Measurements from ENCODE around the gene CHL1. TPM values are rescaled to one million over a fixed set of nuclear protein-coding genes. Genes with fewer than 3 reads are reported as not detected.

CHL1 gene
- total RNA-seq, 1 experiment from 2014 or later: 5.5 TPM

DNA sequence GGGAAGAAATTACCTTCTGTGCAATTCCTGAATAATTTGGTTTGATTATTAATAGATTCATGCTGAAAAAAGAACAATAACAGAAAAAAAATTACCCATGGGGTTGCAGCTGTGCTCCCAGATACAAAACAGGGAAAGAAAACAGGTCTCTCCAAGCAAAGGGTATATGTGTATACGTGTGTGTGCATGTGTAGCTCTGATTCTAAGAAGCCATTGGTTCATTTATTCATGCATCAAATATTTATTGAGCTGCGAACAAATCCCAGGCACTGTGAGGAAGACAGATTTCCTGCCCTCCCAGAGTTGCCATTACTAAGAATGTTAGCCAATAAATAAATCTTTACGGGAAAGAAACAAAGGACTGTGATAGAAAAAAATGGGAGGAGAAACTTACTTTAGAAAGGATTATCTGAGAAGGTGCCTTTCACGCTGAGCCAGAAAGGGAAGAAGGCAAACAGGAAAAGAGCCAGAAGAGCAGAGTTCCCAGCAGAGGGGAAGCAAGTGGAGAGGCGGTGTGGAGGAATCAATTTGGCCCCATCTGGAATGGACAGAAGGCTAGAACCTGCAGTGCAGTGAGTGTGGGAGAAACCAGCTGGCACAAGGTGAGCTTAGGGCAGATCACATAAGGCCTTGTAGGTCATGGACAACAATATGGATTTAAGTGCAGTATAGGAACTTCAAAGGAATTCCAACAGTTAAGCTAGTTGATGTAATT is 20.7 kb downstream of the CHL1 start:
- in situ Hi-C loops (cut with HindIII; ENCODE audit: low sequenced_read_pairs): no loop called here
- DNase-seq (ENCODE audit: low spot score): peak; percentile 75

DNA sequence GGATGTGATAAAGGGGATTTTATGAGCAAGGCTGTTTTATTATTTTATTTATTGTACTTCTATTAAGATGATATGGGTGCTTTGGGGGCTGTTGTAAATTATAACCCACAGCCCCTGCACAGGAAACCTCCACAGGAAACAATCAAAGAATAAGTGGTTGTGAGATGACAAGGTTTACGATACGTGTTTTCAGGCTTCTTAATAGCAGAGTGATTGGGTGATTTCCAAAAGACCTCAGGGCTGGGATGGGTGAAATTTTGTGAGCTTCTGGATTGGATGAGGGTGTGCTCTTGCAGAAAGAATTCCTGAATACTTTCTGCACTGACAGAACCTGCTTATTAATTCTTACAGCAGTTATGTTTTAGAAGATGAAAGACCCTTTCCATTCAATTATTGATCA is 21.4 kb downstream of the CHL1 start:
- in situ Hi-C loops (cut with HindIII; ENCODE audit: low sequenced_read_pairs): no loop called here

DNA sequence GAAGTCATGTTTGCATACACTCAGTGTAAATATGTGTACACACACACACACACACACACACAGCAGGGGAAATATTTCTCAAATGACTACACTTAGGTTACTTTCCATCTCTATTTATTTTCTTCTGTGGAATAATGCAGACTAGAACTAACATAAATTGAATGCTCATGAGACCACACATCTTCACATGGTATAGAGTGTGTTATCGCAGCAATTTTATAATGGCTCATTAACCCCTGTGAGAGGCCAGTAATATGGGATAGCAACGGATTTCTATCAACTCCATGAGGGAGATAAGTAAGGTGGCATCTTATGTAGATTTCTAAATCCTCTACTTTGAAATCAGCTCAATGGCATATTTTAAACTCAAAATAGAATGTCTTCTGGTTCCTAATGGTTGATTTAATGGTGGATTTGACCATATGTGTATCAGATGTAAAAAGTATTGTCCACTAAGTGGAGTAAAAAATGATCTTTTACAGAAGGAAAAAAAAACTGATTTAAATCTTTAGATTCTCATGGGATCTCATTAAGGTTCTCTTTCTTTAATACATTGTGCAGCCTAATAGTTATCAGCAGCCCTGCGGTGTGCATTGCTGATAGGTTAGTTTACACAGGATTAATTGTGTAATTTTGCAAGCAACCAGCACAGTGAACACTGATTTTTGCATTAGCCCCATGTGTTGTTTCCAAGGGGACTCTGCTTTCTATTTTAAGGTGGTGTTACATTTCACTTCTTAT is 32.0 kb downstream of the CHL1 start:
- DNase-seq (ENCODE audit: low spot score): no peak
- in situ Hi-C loops (cut with HindIII; ENCODE audit: low sequenced_read_pairs): no loop called here

More for the DNA sequence above, 21.4 kb downstream of the CHL1 start:
- no peak for DNase-seq (ENCODE audit: low spot score)

DNA sequence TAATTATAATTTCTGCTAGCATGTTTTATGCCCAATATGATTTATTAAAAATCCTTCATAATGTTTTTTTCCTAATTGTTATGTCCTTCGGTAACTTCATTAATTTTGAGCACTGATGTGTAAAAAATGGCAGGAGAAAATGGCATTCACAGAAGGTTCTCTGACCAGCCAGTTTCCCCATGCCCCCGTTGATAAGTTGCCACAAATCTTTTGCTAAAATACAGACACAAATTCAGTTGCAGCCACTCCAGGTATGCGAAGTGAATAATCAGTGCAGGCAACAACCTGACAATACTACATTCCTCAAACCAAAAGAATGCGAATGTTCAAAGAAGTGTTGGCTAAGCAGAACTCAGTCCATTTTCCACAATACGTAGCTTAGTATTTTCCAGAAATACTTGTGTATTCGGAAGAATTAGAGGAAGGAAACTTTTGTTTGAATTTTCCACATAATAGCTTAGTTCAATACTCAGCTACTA is 32.7 kb downstream of the CHL1 start:
- no peak for DNase-seq (ENCODE audit: low spot score)
- in situ Hi-C loops (cut with HindIII; ENCODE audit: low sequenced_read_pairs): no loop called here

DNA sequence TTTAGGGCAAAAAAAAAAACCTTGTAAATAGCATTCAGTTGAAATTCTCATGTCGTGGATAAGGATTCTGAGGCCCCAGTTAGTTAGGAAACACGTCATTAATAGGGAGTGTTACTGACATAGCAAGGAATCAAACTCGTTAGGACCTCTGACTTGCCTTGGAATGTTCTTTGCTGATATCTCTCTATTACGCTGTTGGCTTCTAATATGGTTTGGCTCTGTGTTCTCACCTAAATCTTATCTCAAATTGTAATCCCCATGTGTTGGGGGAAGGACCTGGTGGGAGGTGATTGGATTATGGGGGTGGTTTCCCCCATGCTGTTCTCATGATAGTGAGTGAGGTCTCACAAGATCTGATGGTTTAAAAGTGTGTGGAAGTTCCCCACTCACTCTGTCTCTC is 40.3 kb downstream of the CHL1 start:
- DNase-seq (ENCODE audit: low spot score): no peak
- in situ Hi-C loops (cut with HindIII; ENCODE audit: low sequenced_read_pairs): no loop called here

DNA sequence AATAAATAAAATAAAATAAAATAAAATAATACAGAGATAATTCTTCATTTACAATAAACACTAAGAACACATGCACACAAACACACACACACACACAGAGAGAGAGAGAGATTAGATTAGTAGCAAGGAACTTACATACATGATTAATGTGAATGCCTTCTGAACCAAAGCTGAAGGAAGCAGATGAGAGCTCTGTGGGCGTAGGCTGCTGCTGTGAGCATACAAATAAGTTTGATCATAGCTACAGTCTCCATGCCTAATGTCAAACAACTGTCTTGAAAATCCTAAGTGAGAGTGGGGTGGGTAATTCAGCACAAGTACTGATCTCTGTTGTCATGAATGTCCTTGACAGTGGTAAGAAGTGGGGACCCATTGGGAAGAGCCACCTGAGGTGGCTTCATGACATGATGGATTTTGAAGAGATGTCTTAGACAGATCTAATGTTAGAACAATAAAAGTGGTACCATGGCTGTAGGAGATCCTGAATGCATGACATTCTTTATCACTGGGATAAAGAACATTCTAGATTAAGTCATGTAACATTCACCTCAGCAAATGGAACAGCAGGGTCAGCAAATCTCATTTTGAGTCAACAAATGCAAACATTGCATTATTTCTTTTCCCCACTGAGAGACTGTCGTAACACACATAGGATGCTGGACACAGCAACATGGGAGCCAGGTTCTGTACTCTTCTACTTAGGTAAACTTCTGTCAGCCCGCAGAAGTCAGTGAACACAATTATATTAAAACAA is 46.2 kb downstream of the CHL1 start:
- in situ Hi-C loops (cut with HindIII; ENCODE audit: low sequenced_read_pairs): no loop called here

DNA sequence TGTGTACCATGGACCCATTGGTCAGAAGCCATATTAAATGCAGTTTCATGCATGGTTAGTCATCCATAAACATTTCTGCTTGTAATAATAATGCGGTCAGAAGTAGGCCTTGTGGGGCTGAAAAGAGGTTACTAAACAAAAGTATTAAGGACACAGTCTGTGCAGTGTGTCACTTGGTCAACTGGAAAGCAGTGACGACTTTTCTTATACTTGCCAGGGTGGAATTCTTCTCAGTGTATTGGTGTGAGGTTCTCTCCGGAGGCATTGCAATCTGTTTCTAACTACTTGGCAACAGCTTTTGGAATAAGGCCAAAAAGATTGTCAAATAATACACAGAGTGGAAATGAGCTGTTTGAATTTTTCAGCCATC is 46.8 kb downstream of the CHL1 start:
- peak; percentile 79 for DNase-seq (ENCODE audit: low spot score)
- in situ Hi-C loops (cut with HindIII; ENCODE audit: low sequenced_read_pairs): no loop called here

More for the DNA sequence above, 46.2 kb downstream of the CHL1 start:
- no peak for DNase-seq (ENCODE audit: low spot score)

DNA sequence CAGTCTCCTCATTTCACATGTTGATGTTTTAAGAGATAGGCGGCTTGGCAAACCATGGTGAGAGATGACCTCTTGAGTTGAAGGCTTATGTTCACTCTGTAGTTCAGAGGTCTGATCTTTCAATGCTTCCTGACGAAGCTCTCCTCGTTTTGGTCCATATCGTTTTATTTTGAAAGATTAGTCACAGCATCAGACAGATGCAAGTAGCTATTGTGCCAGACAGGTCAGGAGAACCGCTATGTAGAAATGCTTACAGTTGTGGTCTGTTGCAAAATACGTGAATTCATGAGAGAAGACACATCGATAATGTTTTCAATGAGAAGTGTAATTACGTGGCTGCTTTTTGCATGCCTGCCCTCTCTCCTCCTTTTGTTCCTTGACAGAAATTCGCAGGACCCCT is 47.5 kb downstream of the CHL1 start:
- peak; percentile 25 for DNase-seq (ENCODE audit: low spot score)
- in situ Hi-C loops (cut with HindIII; ENCODE audit: low sequenced_read_pairs): no loop called here

DNA sequence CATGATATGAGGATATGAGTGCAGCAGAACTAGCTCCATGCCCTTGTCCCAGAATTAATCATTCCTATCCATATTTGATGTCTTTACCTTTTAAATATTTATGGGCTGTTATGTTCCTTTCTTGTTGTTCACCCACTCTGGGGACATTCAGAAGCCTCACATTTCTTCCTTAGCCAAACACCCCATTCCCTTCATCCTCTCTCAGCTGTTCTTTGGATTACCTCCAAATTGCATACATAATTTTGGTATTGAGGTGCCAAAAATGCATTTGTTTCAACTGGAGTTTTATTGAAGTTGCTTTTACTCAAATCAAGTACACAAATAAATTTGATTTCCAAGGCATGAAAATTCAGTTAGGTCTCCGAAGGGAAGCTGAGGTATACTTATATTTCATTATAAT is 51.4 kb downstream of the CHL1 start:
- in situ Hi-C loops (cut with HindIII; ENCODE audit: low sequenced_read_pairs): no loop called here
- DNase-seq (ENCODE audit: low spot score): no peak

DNA sequence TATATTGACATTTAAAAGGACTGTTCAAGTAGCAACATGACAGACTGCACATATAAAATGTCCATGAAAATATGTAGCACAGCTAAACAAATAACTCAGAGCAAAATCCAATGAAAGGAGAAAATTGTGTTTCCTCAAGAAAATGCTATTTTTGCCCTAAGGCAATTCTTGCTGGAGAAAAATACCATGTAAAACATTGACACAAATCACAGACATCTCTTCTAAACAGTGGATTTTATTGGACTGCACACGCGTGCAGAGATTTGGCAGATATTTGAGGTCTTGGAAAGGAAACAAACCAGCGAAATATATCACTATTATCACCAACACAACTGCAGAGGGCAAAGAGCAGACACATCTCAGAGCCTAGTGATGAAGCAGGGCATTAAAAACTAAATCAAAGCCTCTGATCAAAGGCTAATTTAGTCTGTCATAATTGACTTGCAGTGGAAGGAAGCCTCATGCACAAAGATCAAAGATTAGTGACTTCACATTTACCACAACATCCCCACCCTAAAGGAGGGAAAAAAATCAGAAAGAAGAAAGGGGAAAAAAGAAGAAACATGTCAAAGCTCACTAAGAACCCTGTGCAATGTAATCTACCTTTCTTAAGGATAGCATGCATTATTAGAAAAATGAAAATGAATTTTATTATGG is 52.4 kb downstream of the CHL1 start:
- no peak for DNase-seq (ENCODE audit: low spot score)
- in situ Hi-C loops (cut with HindIII; ENCODE audit: low sequenced_read_pairs): no loop called here

DNA sequence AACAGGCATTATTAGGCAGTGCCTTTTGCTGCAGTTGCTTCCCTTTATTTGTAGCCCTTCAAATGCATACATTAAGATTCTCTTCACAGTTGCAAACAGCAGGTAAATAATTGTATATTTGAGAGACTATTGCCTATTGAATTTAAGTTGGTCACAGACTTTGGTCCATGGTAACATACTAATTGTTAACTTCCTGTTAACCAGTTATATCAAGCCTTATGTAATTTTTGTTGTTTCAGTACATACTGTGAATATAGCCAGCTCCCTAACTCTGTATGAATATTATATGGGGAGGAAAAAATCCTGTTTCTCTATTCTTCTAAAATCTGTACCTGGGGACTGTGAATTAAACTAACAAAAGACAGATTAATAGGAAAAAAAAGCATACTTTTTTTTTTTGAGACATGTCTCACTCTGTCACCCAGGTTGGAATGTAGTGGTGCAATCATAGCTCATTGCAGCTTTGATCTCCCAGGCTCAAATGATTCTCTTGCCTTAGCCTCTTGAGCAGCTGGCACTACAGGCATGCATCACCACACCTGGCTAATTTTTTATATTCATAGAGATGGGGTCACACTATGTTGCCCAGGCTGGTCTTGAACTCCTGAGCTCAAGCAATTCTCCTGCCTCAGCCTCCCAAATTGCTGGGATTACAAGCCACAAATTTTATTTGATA is 53.2 kb downstream of the CHL1 start:
- no peak for DNase-seq (ENCODE audit: low spot score)
- in situ Hi-C loops (cut with HindIII; ENCODE audit: low sequenced_read_pairs): no loop called here

DNA sequence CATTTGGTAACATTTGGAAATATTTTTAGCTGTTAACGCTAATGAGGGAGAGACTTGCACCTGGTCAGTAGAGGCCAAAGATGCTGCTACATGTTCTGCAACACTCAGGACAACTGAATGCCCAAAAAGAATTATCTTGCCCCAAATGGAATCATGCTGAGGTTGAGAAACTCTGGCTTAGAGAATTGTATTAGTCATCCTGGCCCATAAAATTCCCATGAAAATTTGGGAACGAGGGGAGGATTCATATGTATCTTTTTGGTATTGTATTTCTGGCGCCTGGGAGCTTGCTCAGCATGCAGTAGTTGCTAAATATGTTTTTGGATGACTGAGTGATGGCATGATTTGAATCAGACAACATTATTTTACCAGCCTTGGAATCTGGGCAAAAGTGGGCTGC is 59.9 kb downstream of the CHL1 start:
- no peak for DNase-seq (ENCODE audit: low spot score)
- in situ Hi-C loops (cut with HindIII; ENCODE audit: low sequenced_read_pairs): no loop called here

DNA sequence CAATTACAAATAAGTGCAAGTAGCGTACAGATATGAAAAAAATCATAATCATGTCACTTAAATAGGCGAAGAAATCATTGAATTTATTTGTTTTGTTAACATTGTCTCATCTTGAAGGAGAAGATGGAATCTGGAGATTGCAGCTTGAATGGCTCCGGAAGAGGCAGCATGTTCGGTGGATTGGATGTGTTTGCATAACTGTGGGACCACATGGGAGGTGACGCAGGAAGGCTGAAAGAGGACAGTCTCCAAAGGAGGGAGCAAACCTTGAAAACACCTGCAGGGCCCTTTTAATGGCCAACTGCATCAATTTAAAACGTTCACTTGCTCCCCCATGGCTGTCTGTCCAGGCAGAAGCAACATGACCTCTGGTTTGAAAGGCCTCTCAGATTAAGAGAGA is 61.3 kb downstream of the CHL1 start:
- no peak for DNase-seq (ENCODE audit: low spot score)
- in situ Hi-C loops (cut with HindIII; ENCODE audit: low sequenced_read_pairs): no loop called here

DNA sequence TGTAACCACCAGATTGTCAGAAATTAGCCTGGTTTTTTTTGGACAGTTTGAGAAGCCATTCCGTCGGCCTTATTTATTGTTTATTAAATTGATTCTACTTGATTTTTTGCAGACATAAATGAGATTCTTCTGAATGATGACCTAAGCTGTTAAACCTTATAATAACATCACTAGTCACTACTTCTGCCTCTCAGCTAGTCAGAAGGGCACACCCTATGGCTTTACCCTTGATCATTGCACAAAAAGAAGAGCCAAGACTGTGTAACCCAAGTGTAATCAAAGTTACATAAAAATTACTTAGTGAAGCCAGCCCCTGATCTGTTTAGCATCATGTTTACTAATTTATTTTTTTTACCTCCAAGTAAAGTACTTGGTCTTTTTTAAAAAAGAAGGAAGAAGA is 64.3 kb downstream of the CHL1 start:
- DNase-seq (ENCODE audit: low spot score): no peak
- in situ Hi-C loops (cut with HindIII; ENCODE audit: low sequenced_read_pairs): no loop called here

DNA sequence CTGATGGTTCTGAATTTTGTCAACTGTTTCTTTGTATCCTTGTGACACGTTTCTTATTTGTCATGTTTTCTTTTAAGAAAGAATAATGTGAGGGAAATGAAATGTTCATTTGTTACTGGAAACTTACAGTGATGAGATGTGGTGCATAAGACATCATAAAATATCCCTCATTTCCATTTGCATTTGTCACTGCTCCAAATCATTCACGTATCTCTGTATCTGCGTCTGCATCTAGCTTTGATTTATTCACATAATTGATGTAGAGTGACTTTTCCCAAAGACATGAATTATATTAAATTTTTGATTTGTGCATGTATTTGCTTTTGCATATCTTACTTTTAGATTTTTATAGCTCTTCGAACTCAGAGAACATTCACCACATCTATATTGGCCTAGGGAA is 66.8 kb downstream of the CHL1 start:
- no peak for DNase-seq (ENCODE audit: low spot score)
- in situ Hi-C loops (cut with HindIII; ENCODE audit: low sequenced_read_pairs): no loop called here

DNA sequence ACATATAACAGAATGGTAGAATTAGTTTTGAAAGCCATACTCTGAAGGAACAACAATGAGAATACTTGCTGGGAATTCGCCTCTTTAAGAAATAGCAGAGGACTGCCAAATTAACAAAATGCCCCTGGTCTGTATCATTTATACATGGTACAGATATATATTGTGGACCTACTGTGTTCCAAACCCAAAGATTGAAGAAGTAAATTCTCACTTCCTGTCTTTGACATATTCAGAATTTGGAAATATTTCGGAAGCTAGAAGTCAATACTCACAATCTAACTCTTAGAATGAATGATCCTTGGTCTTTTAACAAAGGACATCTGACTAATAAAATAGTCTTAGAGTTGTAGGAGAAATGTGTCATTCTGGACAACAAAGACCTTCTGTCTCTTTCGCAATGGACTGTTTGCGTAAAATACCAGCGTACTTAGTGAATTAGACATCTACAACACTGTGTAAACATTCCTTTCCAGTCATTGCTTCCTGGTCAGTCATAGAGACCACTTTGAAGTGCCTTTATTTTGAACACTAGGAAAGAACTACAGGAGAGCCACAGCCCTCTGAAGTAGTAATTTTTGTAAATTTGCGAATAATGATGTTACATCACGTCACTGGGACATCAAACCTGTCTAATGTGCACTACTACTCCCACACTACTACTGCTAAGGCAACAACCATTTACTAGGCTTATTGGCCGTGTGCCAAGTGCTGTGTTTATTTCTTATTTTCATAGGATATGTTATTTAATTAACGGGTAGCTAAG is 68.0 kb downstream of the CHL1 start:
- in situ Hi-C loops (cut with HindIII; ENCODE audit: low sequenced_read_pairs): no loop called here
- DNase-seq (ENCODE audit: low spot score): no peak

DNA sequence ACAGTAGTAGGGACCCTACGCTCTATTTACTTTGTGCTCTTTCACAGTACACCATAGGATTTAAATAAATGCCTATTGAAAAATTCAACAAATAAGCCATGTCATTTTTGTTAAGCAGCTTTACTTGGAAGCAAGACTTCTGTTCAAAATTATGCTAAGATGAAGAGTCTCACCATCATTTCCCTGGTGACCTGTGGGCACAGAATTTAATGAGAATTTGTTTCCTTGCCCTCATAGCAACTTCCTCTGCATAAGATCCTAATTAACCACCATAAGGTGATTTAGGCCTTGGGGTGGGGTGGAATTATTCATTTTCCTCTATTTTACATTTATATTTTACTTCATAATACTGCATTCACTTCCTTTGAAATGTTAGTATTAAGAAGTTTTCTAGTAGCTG is 70.5 kb downstream of the CHL1 start:
- in situ Hi-C loops (cut with HindIII; ENCODE audit: low sequenced_read_pairs): no loop called here
- no peak for DNase-seq (ENCODE audit: low spot score)

DNA sequence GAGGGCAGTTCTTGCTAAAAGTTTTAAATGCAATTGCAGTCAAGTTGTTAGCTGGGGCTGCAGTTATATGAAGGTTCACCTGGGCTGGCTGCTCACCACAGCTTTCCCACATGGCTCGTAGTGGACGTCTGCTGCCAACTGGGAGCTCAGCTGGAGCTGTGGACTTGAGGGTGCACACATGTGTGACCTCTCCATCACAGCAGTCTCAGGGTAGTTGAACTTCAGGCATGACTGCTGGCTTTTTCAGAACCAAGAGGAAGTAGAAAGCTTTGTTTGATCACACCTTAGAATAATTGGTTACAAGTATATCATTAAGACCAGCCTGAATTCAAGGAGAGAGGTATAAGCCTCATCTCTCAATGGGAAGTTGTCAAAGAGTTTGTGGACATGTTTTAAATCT is 74.1 kb downstream of the CHL1 start:
- in situ Hi-C loops (cut with HindIII; ENCODE audit: low sequenced_read_pairs): no loop called here
- DNase-seq (ENCODE audit: low spot score): no peak

All from G401 (cell line).